Esophagus mucosa (tissue), 1 donor: ENCODE measurements around the gene PFKFB3. TPM values are rescaled to one million over a fixed set of nuclear protein-coding genes. Genes with fewer than 3 reads are reported as not detected.

Experiments used
- ATAC-seq: fragments of 200-7000 bp; cut with Tn5 transposase; one replicate; pipeline ENCODE4 v1.9.1; 2020
- total RNA-seq: library from RNA; stranded (reverse); gene quantifications from one replicate; pipeline ENCODE4 v1.2.4, GENCODE V29; 2023
- donor health status: DM: yes; HTN: yes; CAD: no.

Gene PFKFB3
- total RNA-seq, 1 donor from 2014 or later = 48.2 TPM

DNA sequence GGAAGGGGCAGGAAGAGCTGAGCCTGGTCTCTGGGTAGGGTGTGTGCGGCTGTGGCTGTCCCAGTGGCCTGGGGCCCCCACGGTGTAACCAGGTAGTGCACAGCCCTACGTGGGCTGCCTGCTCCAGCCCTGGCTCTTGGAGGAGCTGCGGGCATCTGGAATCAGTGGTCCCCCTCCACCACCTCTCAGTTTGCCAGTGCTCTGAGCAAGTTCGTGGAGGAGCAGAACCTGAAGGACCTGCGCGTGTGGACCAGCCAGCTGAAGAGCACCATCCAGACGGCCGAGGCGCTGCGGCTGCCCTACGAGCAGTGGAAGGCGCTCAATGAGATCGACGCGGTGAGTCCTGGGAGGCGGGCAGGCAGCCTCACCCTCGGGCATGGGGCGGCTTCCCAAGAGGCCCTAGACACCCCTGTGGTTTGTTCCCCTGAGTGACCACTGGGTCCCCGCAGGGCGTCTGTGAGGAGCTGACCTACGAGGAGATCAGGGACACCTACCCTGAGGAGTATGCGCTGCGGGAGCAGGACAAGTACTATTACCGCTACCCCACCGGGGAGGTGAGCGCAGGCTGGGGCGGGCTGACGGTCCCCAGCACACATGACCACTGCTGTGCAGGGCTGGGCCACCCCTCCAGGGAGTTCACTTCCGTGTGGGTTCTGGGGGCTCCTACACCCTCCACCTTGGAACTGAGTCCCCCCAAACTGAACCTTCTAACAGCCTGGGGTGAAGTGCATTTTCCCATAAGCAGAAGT is 18.6 kb downstream of the PFKFB3 start:
- ATAC-seq = no peak

DNA sequence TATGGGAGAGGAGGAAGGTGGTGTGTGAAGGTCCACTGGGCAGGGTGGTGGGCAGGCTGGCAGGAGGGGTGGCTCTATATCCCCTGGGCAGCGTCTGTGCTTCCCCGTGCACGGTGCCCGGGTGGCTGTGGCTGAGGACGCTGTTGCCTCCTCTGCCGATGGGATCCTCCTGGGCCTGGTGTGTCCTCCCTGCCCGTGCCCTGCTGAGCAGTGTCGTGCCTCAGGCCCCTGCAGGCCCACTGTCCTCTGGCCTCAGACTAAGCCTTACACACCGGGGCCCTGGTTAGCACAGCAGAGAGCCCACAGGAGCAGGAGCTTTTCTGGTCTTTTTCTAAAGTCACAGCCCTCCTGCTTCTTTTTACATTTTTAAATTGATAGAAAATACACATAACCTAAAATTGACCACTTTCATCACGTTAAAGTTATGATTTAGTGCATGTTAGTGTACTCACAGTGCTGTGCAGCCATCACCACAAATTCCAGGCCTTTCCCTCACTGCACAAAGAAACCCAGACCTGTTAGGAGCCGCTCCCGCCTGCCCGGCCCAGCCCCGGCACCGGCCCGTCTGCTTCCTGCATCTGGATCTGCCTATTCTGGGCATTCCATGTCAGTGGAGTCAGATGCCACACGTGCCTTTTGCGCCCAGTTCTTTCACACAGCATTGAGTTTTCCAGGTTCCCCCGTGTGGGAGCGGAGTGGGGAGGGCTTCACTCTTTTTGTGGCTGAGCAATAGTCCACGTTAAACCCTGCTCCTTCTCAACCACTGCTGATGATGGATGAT is 19.4 kb downstream of the PFKFB3 start:
- peak; percentile 39 for ATAC-seq

DNA sequence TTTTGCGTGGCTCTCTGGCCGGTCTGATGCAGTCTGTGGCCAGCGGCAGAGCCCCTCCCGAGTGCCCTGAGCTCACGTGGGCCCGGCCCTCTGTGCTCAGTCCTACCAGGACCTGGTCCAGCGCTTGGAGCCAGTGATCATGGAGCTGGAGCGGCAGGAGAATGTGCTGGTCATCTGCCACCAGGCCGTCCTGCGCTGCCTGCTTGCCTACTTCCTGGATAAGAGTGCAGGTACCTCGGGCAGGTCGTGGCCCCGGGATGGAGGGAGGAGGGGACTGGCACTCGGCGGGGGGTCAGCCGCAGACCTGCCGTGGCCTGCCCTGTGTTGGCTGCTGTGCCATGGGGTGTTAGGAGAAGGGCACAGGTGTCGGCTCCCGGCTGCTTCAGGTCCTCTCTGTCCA is 20.0 kb downstream of the PFKFB3 start:
- ATAC-seq = no peak

DNA sequence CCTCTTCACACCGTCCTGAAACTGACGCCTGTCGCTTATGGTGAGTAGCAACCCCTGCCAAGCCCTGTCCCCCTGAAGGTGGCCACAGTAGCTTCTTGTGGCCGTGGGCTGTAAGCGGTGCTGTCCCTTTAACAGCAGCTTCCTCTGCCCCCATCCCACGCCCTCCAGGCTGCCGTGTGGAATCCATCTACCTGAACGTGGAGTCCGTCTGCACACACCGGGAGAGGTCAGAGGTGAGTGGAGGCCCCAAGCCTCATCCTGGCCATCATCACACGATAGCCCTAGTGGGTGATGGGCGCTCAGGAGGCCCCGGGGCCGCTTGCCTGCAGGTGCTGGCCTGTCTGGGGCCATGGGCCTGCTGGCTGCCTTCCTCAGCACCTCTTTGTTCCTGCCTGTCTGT is 21.2 kb downstream of the PFKFB3 start:
- ATAC-seq = no peak

DNA sequence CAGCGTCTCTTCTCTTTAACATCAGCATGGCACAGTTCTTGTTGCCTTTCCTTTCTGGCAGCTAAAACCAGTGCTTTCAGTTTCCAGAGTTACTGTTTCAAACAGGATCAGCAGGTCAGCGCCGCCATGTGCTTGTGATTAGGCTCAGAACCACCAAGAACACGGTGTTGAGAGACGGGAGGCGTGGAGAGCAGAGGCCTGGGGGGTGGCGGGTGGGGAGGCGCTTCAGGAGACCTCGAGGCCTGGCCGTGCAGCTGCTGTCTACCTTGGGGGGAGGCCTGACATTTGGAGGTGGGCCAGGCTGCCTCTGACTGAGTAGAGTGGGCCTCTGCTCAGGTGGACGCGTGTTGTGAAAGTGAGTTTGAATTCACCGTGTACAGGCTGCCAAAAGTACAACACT is 22.0 kb downstream of the PFKFB3 start:
- ATAC-seq = no peak

DNA sequence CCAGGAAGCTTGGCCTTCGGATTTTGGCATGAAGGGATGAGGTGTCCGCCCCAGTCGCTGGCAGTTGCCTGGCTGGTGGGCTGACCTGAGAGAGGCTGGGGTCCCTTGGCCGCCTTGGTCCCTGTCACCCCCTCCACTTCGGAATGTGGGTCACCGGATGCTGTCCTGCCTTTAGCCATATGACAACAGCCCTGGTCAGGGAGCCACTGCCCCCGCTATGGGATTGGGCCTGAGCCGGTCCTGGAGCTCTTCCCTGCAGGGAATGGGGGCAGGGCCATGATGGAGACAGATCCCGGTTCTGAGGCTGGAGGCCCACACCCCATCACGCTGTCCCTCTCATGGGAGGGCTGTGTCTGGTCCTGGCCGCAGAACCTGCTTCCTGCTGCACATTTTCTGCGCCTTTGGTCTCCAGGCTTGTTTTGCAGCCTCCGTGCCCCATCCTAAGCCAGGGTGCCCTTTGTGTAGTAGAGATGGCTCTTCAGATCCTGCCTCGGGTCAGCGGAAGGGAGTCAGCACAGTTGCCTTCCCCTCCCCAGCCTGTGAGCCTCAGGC is 22.6 kb downstream of the PFKFB3 start:
- no peak for ATAC-seq

DNA sequence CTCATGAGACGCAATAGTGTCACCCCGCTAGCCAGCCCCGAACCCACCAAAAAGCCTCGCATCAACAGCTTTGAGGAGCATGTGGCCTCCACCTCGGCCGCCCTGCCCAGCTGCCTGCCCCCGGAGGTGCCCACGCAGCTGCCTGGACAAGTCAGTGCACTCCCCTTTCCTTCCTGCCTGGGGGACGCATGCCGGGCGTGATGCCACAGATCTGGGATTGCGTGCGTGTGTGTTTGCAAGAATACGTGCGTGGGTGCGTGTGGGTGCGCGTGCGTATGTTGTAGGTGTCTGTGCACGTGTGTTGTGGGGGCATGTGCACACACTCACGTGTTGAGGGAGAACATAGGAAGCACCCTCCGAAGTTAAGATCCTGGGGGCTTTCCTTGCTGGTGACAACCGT is 23.5 kb downstream of the PFKFB3 start:
- no peak for ATAC-seq

DNA sequence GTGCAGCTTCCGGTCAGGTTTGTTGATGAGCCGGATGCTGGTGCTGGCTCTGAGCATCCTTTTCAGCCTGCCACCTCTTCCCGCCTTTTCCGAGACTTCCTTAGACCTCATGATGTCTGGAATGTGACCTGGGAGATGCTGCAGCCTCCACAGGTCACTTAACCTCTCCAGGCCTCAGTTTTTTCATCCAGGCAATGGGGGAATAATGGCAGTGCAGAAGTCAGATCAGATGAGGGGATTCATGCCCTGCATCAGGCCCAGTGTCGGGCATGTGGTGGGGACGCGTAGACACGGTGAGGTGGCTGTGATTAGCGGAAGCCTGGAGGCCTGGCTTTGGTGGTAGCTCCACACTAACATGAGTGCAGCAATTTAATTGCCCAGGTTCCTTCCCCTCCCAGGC is 24.6 kb downstream of the PFKFB3 start:
- ATAC-seq = no peak

DNA sequence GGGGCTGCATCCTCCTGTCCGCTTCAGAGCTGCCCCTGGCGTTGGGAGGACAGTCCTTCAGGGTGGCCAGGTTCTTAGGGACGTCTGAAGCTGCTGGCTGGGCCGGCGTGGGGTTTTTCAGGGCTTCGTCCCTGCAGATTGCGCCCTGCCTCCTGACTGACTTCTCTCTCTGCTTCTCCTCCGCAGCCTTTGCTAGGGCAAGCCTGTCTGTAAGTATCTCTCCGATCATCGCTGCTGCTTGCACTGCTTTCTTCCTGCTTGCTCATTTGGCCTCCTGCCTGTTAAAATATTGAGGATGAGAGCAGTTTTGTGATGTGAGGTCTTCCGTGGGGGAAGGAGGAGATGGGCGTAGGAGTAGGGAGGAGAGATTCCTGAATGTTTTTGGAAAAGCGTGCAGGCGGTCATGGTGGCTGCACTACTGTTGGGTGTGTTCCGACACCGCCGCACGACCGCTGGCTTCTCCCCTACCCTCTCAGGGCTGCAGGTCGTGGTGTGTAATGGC is 25.3 kb downstream of the PFKFB3 start:
- no peak for ATAC-seq

- peak; percentile 14 for ATAC-seq
Observed at GRCh38 chr10:6228647-6229046, 25.9 kb downstream of the PFKFB3 start.

- no peak for ATAC-seq
Observed at GRCh38 chr10:6229290-6229689, 26.6 kb downstream of the PFKFB3 start.

DNA sequence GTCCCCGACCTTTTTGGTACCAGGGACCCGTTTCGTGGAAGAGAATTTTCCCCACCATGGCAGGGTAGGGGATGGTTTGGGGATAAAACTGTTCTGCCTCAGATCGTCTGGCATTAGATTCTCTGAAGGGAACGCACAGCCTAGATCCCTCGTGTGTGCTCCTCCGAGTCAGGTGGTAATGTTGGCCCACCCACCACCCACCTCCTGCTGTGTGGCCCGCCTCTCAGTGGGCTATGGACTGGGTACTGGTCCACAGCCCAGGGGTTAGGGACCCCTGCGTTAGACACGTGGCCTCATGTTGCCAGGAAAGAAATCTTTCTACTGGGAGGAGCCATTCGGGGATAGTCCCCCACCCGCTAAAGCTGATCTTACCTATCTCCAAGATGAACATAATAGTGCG is 27.0 kb downstream of the PFKFB3 start:
- no peak for ATAC-seq

DNA sequence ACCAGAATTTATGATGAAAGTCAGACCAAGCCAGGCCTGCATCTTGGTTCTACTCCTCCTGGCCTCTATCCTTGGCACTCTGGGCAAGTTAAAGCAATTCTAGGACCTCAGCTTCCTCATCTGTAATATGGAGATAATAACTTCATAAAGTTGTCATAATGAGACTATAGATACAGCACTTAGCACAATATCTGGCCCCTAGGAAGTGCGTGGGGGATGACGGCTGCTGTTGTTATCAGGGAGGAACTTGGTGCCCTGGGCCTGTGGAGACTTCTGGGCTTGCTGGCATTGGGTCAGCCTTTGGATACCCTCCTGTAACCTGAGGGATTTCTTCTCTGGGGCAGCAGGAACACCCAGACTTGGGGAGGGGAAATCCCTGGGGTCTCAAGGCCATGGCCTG is 27.6 kb downstream of the PFKFB3 start:
- ATAC-seq = no peak

DNA sequence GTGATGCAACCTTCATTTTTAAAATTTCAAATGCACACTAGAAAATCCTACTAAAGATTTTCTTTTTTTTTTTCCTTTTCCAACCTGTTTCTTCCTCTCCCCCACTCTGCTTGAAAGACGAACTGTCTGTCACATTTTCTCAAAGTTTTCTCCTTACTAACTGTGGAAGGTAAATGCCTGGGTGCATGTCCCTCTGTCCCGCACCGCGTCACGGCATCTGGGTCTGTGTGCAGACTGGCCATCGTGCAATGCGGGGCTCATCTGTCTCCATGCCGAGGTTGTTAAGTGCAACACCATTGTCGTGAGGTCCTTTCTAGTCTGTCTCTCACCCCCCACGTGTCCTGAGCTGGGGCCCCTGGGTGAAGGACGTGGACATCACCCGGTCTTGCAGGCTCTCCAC is 28.4 kb downstream of the PFKFB3 start:
- ATAC-seq = no peak

- no peak for ATAC-seq
Observed at GRCh38 chr10:6231730-6232129, 29.0 kb downstream of the PFKFB3 start.

DNA sequence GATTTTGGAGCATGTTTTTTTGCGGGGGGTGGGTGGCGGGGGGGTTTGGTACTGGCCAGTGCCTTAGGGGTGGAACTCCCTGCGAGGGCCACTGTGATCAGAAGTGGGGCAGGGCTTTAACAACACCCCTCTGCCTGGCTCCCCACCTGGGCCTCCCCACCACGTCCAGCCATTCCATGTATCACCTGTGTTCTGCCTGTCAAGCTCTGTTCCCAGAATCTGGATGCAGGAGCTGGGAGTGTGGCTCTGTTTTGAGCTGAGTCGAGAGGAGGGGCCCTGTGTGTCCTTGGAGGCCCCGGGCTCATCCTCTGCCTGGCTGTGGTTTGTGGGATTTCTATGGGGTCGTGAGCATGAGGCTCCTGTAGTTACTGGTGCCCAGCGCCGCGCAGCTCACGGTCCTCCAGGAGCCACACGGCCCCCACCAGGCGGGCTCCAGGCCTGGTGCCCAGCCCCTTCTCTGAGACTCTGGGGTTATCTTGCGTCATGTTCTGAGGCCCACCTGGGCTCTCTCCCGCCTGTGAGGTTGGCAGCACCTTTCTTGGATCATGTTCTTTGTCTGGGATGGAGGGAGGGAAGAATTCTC is 29.6 kb downstream of the PFKFB3 start:
- no peak for ATAC-seq

DNA sequence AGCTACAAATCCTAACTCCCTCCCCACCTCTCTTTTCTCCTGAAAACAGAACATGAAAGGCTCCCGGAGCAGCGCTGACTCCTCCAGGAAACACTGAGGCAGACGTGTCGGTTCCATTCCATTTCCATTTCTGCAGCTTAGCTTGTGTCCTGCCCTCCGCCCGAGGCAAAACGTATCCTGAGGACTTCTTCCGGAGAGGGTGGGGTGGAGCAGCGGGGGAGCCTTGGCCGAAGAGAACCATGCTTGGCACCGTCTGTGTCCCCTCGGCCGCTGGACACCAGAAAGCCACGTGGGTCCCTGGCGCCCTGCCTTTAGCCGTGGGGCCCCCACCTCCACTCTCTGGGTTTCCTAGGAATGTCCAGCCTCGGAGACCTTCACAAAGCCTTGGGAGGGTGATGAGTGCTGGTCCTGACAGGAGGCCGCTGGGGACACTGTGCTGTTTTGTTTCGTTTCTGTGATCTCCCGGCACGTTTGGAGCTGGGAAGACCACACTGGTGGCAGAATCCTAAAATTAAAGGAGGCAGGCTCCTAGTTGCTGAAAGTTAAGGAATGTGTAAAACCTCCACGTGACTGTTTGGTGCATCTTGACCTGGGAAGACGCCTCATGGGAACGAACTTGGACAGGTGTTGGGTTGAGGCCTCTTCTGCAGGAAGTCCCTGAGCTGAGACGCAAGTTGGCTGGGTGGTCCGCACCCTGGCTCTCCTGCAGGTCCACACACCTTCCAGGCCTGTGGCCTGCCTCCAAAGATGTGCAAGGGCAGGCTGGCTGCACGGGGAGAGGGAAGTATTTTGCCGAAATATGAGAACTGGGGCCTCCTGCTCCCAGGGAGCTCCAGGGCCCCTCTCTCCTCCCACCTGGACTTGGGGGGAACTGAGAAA is 30.4 kb downstream of the PFKFB3 start:
- no peak for ATAC-seq

- ATAC-seq = no peak
Observed at GRCh38 chr10:6233725-6234277, 31.1 kb downstream of the PFKFB3 start.

DNA sequence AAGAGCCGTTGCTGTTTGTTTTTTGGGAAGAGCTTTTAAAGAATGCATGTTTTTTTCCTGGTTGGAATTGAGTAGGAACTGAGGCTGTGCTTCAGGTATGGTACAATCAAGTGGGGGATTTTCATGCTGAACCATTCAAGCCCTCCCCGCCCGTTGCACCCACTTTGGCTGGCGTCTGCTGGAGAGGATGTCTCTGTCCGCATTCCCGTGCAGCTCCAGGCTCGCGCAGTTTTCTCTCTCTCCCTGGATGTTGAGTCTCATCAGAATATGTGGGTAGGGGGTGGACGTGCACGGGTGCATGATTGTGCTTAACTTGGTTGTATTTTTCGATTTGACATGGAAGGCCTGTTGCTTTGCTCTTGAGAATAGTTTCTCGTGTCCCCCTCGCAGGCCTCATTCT is 31.6 kb downstream of the PFKFB3 start:
- no peak for ATAC-seq

DNA sequence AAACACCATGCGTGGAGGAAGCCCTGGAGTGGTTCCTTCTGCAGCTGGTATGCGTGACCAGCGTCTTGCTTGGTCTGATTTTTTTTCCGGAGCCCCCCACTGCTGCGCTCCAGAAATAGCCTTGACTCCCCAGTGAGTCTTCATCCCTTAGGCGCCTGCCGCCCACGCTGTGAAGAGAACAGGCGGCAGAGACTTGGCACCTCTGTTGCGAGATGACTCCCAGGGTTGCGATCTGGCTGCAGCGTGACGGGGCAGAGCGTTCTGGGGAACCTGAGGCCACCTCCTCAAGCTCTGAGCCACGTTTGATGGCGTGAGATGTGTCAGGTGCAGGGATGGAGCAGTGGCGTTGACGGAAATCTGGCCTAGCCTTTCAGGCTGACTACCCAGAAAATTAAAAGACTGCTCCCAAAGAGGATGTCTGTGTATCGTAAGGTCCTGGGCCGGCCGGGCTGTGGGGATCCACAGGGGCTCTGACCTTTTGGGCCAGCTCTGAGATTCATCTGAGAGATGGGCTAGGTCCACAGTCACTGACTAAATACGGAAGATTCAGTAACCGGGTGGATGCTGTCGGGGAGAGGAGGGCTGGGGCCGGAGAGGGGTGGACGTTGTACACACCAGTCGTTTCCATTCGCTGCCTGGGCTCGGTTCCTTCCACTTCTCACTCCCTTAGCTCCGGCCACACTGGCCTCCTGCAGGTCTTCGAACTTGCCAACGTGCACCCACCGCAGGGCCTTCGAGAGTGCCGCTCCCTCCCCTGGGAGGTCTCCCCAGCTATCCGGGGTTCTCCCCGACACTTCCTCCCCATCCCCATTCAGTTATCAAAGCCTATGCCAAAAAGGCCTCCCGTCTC is 33.8 kb downstream of the PFKFB3 start:
- no peak for ATAC-seq

- no peak for ATAC-seq
Observed at GRCh38 chr10:6237199-6237530, 34.4 kb downstream of the PFKFB3 start.
